HFF-Myc (cell line): Measurements from ENCODE around the gene SP9.

ENCODE experiments used
- DNase-seq: peaks from one replicate; pipeline ENCODE4 v3.0.0-alpha.2; 2011; ENCODE audit warnings: low read depth; ENCODE audit errors: extremely low read depth
- H3K4me3 ChIP-seq: replicated peaks from 2 replicates; pipeline ENCODE4 v1.5.1; 2011; ENCODE audit warnings: low read depth, mild to moderate bottlenecking, control low read depth, low read length
- CTCF ChIP-seq: IDR thresholded peaks from 2 replicates; pipeline ENCODE4 v1.5.1; 2012; ENCODE audit warnings: mild to moderate bottlenecking, low read depth, low read length, control low read depth; ENCODE audit errors: missing control alignments

Gene SP9

GRCh38 chr2:174334278-174334715 is 457 bp upstream of the SP9 start:
- no peak for TF ChIP-seq CTCF
- no peak for DNase-seq
- H3K4me3 ChIP-seq, result no peak overlapping the region

GRCh38 chr2:174335254-174335987 is 667 bp downstream of the SP9 start:
- TF ChIP-seq CTCF, result no peak
- peak overlapping the region; percentile 41 for H3K4me3 ChIP-seq
- DNase-seq, result no peak

GRCh38 chr2:174335988-174336500 is 1.3 kb downstream of the SP9 start:
- DNase-seq, result no peak
- H3K4me3 ChIP-seq, result peak overlapping the region; percentile 41
- no peak for TF ChIP-seq CTCF

- peak overlapping the region; percentile 41 for H3K4me3 ChIP-seq
- DNase-seq, result no peak
- no peak for TF ChIP-seq CTCF
Measured at GRCh38 chr2:174336501-174337336, 2.0 kb downstream of the SP9 start.

DNA sequence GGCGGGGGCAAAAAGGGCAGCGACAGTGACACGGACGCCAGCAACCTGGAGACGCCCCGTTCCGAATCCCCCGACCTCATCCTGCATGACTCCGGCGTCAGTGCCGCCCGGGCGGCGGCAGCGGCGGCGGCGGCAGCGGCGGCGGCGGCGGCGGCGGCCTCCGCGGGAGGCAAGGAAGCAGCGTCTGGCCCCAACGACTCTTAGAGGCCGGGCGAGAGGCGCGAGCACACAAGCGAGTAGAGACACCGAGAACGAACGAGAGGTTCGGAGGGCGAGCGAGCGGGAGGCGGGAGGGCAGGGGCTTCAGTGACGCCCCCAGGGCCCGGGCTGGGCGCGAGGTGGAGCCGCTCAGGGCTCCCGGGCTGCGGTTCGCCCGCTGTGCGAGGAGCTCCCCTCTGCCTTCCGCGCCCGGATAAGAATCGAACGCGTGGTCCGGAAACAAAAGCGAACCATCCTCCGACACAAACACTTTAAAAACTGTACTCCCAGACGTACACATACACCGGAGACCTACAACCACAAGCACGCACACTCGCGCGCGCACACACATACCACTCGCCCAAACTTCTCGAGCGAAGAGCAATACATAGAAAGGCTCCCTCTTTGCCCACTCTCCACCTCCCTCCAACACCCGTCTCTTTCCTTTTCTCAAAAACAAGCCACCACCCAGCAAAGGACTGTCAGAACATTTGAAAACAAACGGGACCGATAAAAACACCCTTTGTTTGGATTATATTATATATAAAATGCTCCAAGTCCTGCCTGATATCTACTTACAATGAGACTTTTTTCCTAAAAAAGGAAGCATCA is 2.8 kb downstream of the SP9 start:
- no peak for TF ChIP-seq CTCF
- DNase-seq, result no peak
- H3K4me3 ChIP-seq, result peak overlapping the region; percentile 15; the same call in 1 of the 2 replicates

DNA sequence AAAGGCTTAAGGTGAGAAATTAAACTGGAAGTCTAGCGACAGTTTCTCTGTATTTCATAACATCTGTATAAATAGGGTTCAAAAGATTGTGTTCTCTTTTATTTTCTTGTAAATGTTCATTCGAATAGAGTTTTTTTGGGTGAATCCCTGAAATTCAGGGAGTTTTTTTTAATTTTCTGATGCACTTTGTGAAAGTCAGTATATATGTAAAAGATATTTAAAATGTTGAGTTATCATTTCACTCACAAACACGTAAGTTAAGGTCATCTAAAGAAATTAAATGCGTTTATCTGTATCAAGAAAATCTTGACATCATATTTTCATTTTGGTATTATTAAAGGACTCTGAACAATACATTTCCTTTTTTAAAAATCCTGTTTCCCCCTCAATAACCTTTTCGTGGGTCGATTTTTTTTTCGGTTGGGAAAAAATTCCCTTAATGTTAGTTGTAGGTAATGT is 3.4 kb downstream of the SP9 start:
- no peak for DNase-seq
- no peak overlapping the region for H3K4me3 ChIP-seq

More for the DNA sequence above, 3.4 kb downstream of the SP9 start:
- no peak for TF ChIP-seq CTCF
